Activated CD4-positive, alpha-beta T cell treated with anti-CD3 and anti-CD28 coated beads, Interleukin-2, amount 50 U/mL, for 48 hours (primary cell): ENCODE measurements around the gene PPME1.
"Not testable (repeated sequence)": the region's sequence is repeated elsewhere in the genome, so short reads cannot be mapped to it uniquely, and the experiment has no call there.

Source experiments
- DNase-seq, 2 experiments: peaks; one replicate each; pipeline ENCODE4 v3.0.0-alpha.2; 2020

Gene PPME1

GRCh38 chr11:74170694-74171629 is at the start of gene PPME1, which contains the start of gene C2CD3:
PPME1 (plus strand) TSS chr11:74171289; CDS start chr11:74171422, 133 bp downstream.
C2CD3 (minus strand) TSS chr11:74171002; CDS start chr11:74170792, 210 bp downstream.
- DNase-seq = peak; percentile 98 to 99

- DNase-seq = no peak
These were observed 49.3 kb upstream of the PPME1 start for GRCh38 chr11:74121804-74122203.

GRCh38 chr11:74123008-74123448 is 48.1 kb upstream of the PPME1 start:
- no peak for DNase-seq

- DNase-seq = not testable (repeated sequence)
These were observed 42.0 kb upstream of the PPME1 start for GRCh38 chr11:74129121-74129520.

- no peak for DNase-seq
These were observed 38.3 kb upstream of the PPME1 start for GRCh38 chr11:74132833-74133232.

- DNase-seq = no peak
These were observed 37.7 kb upstream of the PPME1 start for GRCh38 chr11:74133436-74133835.

- DNase-seq = no peak
These were observed 36.4 kb upstream of the PPME1 start for GRCh38 chr11:74134661-74135060.

GRCh38 chr11:74135127-74135840 is 35.8 kb upstream of the PPME1 start:
- no peak for DNase-seq

- no peak for DNase-seq
These were observed 33.1 kb upstream of the PPME1 start for GRCh38 chr11:74138021-74138420.

- DNase-seq = no peak
These were observed 32.5 kb upstream of the PPME1 start for GRCh38 chr11:74138572-74138971.

GRCh38 chr11:74139151-74139918 is 31.8 kb upstream of the PPME1 start:
- no peak for DNase-seq

- not testable (repeated sequence) for DNase-seq
These were observed 31.1 kb upstream of the PPME1 start for GRCh38 chr11:74139919-74140431.

- DNase-seq = no peak
These were observed 29.8 kb upstream of the PPME1 start for GRCh38 chr11:74141241-74141695.

GRCh38 chr11:74141908-74142307 is 29.2 kb upstream of the PPME1 start:
- DNase-seq = no peak

- no peak for DNase-seq
These were observed 28.5 kb upstream of the PPME1 start for GRCh38 chr11:74142624-74143023.

GRCh38 chr11:74144592-74144991 is 26.5 kb upstream of the PPME1 start:
- DNase-seq = no peak

- DNase-seq = no peak
These were observed 23.7 kb upstream of the PPME1 start for GRCh38 chr11:74147199-74147929.

GRCh38 chr11:74153224-74153623 is 17.9 kb upstream of the PPME1 start:
- DNase-seq = no peak

- no peak for DNase-seq
These were observed 16.3 kb upstream of the PPME1 start for GRCh38 chr11:74154620-74155281.

- DNase-seq = no peak
These were observed 13.9 kb upstream of the PPME1 start for GRCh38 chr11:74157169-74157568.

- DNase-seq = no peak
These were observed 11.4 kb upstream of the PPME1 start for GRCh38 chr11:74159642-74160041.
